GM23338 (cell line): ENCODE measurements around the gene KRTAP10-5. TPM values are rescaled to one million over a fixed set of nuclear protein-coding genes. Genes with fewer than 3 reads are reported as not detected.

ENCODE experiments used
- ATAC-seq: fragments of 200-7000 bp; cut with Tn5 transposase; 3 replicates; pipeline ENCODE4 v1.9.1; 2020
- DNase-seq: peaks from one replicate; pipeline ENCODE4 v3.0.0-alpha.2; 2015; ENCODE audit warnings: low spot score
- H2AFZ ChIP-seq: fragments of 200-600 bp; sonication (generic); 2 replicates; pipeline ENCODE4 v1.8.0; 2016; ENCODE audit warnings: antibody characterized with exemption, mild to moderate bottlenecking, moderate library complexity
- H3F3A ChIP-seq: fragments of 200-600 bp; sonication (generic); replicated peaks from 2 replicates; pipeline ENCODE4 v1.8.0; 2017; ENCODE audit warnings: antibody characterized with exemption, mixed run types, low read depth
- H3K27ac ChIP-seq: fragments of 200-600 bp; sonication (generic); 2 replicates; pipeline ENCODE4 v1.6.1; 2016; ENCODE audit warnings: low read depth
- H3K27me3 ChIP-seq: fragments of 200-600 bp; sonication (generic); 2 replicates; pipeline ENCODE4 v1.8.0; 2016; ENCODE audit warnings: mild to moderate bottlenecking, mixed run types, moderate library complexity; ENCODE audit not compliant: insufficient read depth
- H3K36me3 ChIP-seq: fragments of 200-600 bp; sonication (generic); 2 replicates; pipeline ENCODE4 v1.8.0; 2016; ENCODE audit warnings: mild to moderate bottlenecking; ENCODE audit not compliant: insufficient read depth
- H3K4me1 ChIP-seq: fragments of 200-600 bp; sonication (generic); 2 replicates; pipeline ENCODE4 v1.8.0; 2016; ENCODE audit warnings: mild to moderate bottlenecking, moderate library complexity; ENCODE audit not compliant: insufficient read depth
- H3K4me2 ChIP-seq: fragments of 200-600 bp; sonication (generic); 2 replicates; pipeline ENCODE4 v1.7.1; 2017; ENCODE audit warnings: mixed run types
- H3K4me3 ChIP-seq: fragments of 200-600 bp; sonication (generic); 2 replicates; pipeline ENCODE4 v1.6.1; 2016; ENCODE audit warnings: mixed run types
- H3K79me2 ChIP-seq: fragments of 200-600 bp; sonication (generic); replicated peaks from 2 replicates; pipeline ENCODE4 v1.8.0; 2017; ENCODE audit warnings: mild to moderate bottlenecking; ENCODE audit not compliant: insufficient read depth
- H3K9me2 ChIP-seq: fragments of 200-600 bp; sonication (generic); 2 replicates; pipeline ENCODE4 v1.8.0; 2017; ENCODE audit not compliant: insufficient read depth
- H4K20me1 ChIP-seq: fragments of 200-600 bp; sonication (generic); replicated peaks from 2 replicates; pipeline ENCODE4 v1.8.0; 2017; ENCODE audit warnings: mild to moderate bottlenecking; ENCODE audit not compliant: insufficient read depth
- H3K27ac Mint-ChIP-seq: 2 replicates; pipeline ENCODE4 v1.8.0; 2020; ENCODE audit warnings: inconsistent platforms, mild to moderate bottlenecking, moderate library complexity, mixed read lengths
- H3K27me3 Mint-ChIP-seq: 3 replicates; pipeline ENCODE4 v1.8.0; 2022; ENCODE audit warnings: low read depth, mild to moderate bottlenecking, moderate library complexity, mixed read lengths, inconsistent platforms; ENCODE audit not compliant: insufficient read depth, poor library complexity
- H3K36me3 Mint-ChIP-seq: 3 replicates; pipeline ENCODE4 v1.8.0; 2021; ENCODE audit warnings: low read depth, mild to moderate bottlenecking, inconsistent platforms, moderate library complexity, mixed read lengths
- H3K4me1 Mint-ChIP-seq: 3 replicates; pipeline ENCODE4 v1.8.0; 2020; ENCODE audit warnings: mild to moderate bottlenecking, inconsistent platforms, mixed read lengths
- H3K4me3 Mint-ChIP-seq: 3 replicates; pipeline ENCODE4 v1.8.0; 2021; ENCODE audit warnings: moderate library complexity, mild to moderate bottlenecking, inconsistent platforms, mixed read lengths
- H3K9me3 Mint-ChIP-seq: 3 replicates; pipeline ENCODE4 v1.8.0; 2020; ENCODE audit warnings: moderate library complexity, mild to moderate bottlenecking, inconsistent platforms, mixed read lengths
- CREB1 ChIP-seq: fragments of 250-450 bp; sonication (Bioruptor Pico); IDR thresholded peaks from 2 replicates; pipeline ENCODE4 v1.5.0; 2020; ENCODE audit warnings: low read depth, mild to moderate bottlenecking, moderate library complexity
- CTCF ChIP-seq, 2 experiments: fragments of 200-600 bp in 1 of 2; sonication (generic) in 1 of 2; conservative IDR thresholded peaks; 2 replicates each; pipeline versions ENCODE4 v1.5.1 to v1.6.1; 2016 to 2017; ENCODE audit warnings: antibody characterized with exemption in 2 of 2, low read depth in 2 of 2, mild to moderate bottlenecking in 2 of 2, moderate library complexity in 1 of 2
- EZH2 ChIP-seq: fragments of 200-600 bp; sonication (generic); IDR thresholded peaks from one replicate; pipeline ENCODE4 v1.8.0; 2017; ENCODE audit warnings: antibody characterized with exemption, mild to moderate bottlenecking, low read depth; ENCODE audit not compliant: unreplicated experiment
- EZH2phosphoT487 ChIP-seq: fragments of 200-600 bp; sonication (generic); IDR thresholded peaks from one replicate; pipeline ENCODE4 v1.8.1; 2018; ENCODE audit warnings: antibody characterized with exemption; ENCODE audit not compliant: unreplicated experiment
- JUNB ChIP-seq: IDR thresholded peaks from one replicate; pipeline ENCODE4 v1.6.1; 2016; ENCODE audit warnings: antibody characterized with exemption; ENCODE audit not compliant: unreplicated experiment
- NANOG ChIP-seq: IDR thresholded peaks from 2 replicates; pipeline ENCODE4 v1.6.1; 2016; ENCODE audit warnings: antibody characterized with exemption, borderline replicate concordance
- POLR2AphosphoS5 ChIP-seq: IDR thresholded peaks from 2 replicates; pipeline ENCODE4 v1.6.1; 2016; ENCODE audit warnings: antibody characterized with exemption, low read depth
- REST ChIP-seq: IDR thresholded peaks from one replicate; pipeline ENCODE4 v1.6.1; 2018; ENCODE audit warnings: antibody characterized with exemption; ENCODE audit not compliant: unreplicated experiment
- STAT1 ChIP-seq: IDR thresholded peaks from one replicate; pipeline ENCODE4 v1.6.1; 2016; ENCODE audit warnings: antibody characterized with exemption; ENCODE audit not compliant: unreplicated experiment
- ZNF114 ChIP-seq: fragments of 250-450 bp; sonication (Bioruptor Pico); IDR thresholded peaks from 2 replicates; pipeline ENCODE4 v1.5.0; 2020; ENCODE audit warnings: mild to moderate bottlenecking, moderate library complexity
- ZNF331 ChIP-seq: fragments of 250-450 bp; sonication (Bioruptor Pico); IDR thresholded peaks from 2 replicates; pipeline ENCODE4 v1.5.0; 2020; ENCODE audit warnings: low read depth, mild to moderate bottlenecking, moderate library complexity
- polyA plus RNA-seq: library from polyadenylated mRNA; unstranded; fragments of >200 nt; fragmentation: Nextera tagmentation; extraction: Ambion mirVana; gene quantifications from 2 replicates; pipeline ENCODE4 v1.2.1, GENCODE V29; 2016
- total RNA-seq: library from RNA; depleted of rRNA; stranded (reverse); fragments of >200 nt; shearing (Covaris generic); gene quantifications from 2 replicates; pipeline ENCODE4 v1.2.3, GENCODE V29; 2014
- TF ChIP-seq, protein P1 (sequence below): IDR thresholded peaks from 2 replicates; pipeline ENCODE4 v1.6.1; 2016; ENCODE audit warnings: antibody characterized with exemption

The KRTAP10-5 gene
- total and polyA plus RNA-seq, 2 experiments from 2014 or later, result not detected

- TF ChIP-seq, protein P1, sequence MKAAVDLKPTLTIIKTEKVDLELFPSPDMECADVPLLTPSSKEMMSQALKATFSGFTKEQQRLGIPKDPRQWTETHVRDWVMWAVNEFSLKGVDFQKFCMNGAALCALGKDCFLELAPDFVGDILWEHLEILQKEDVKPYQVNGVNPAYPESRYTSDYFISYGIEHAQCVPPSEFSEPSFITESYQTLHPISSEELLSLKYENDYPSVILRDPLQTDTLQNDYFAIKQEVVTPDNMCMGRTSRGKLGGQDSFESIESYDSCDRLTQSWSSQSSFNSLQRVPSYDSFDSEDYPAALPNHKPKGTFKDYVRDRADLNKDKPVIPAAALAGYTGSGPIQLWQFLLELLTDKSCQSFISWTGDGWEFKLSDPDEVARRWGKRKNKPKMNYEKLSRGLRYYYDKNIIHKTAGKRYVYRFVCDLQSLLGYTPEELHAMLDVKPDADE, result no peak
- TF ChIP-seq JUNB (no peak), CREB1 (CRISPR knock-in tag) (no peak), STAT1 (no peak)
These were observed 35.8 kb downstream of the KRTAP10-5 start (continued) for GRCh38 chr21:44544566-44544965.

GRCh38 chr21:44542716-44543115 is 37.7 kb downstream of the KRTAP10-5 start:
- Mint-ChIP-seq H3K4me1 (peaks cover 1% of the 10 kb centered on the region), H3K4me3 (no peak overlapping the region), H3K27me3 (peaks cover 7% of the 10 kb centered on the region), H3K27ac (no peak overlapping the region), H3K36me3 (peaks cover 18% of the 10 kb centered on the region), H3K9me3 (peaks cover 15% of the 10 kb centered on the region)
- Histone ChIP-seq H3K36me3 (no peaks in the 10 kb centered on the region; the same call in 1 of the 2 replicates), H3F3A (no peaks in the 10 kb centered on the region), H3K4me3 (no peak overlapping the region), H3K4me2 (no peak overlapping the region), H3K27me3 (no peaks in the 10 kb centered on the region), H3K27ac (no peak overlapping the region), H2AFZ (no peak overlapping the region), H3K4me1 (peaks cover 2% of the 10 kb centered on the region), H4K20me1 (no peaks in the 10 kb centered on the region), H3K79me2 (no peaks in the 10 kb centered on the region), H3K9me2 (no peaks in the 10 kb centered on the region)
- DNase-seq (no peak), ATAC-seq (no peak)
- TF ChIP-seq POLR2AphosphoS5, result no peak
- no peak for TF ChIP-seq NANOG
- no peak for TF ChIP-seq ZNF114 (CRISPR knock-in tag)
- TF ChIP-seq CREB1 (CRISPR knock-in tag), result no peak
- no peak for TF ChIP-seq EZH2
- TF ChIP-seq EZH2phosphoT487, result no peak
- TF ChIP-seq CTCF (conservative IDR thresholded peaks at IDR 0.05; ENCODE audit: low read depth in 2 of 2), result no peak
- TF ChIP-seq REST, result no peak
- TF ChIP-seq ZNF331 (CRISPR knock-in tag), result no peak
- TF ChIP-seq, protein P1, result no peak
